ENCODE measurements around the gene C16orf96.

C16orf96 gene

DNA sequence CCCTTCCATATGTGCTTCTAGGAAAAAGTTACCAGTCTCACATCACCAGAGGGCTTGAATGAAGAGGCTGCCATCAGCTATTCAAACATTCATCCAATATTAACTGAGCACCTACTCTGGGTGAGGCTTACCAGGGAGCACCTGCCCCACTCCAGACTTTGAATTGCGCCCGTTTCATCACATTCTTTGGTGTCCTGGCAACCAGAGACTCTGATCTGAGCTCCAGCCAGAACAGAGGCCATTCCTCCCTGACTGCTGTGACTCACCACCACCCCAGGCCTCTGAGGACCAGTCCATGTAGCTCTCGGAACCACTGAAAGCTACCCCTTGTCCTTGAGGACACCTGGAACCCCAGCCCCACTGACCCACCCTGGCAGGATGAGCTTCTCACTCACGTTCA, at the start of gene C16orf96:
TSS of gene C16orf96 (plus strand) at position 229 of the 400 bp plus-strand sequence. CDS start at position 379, 150 bp downstream.
- TF ChIP-seq, protein P1, sequence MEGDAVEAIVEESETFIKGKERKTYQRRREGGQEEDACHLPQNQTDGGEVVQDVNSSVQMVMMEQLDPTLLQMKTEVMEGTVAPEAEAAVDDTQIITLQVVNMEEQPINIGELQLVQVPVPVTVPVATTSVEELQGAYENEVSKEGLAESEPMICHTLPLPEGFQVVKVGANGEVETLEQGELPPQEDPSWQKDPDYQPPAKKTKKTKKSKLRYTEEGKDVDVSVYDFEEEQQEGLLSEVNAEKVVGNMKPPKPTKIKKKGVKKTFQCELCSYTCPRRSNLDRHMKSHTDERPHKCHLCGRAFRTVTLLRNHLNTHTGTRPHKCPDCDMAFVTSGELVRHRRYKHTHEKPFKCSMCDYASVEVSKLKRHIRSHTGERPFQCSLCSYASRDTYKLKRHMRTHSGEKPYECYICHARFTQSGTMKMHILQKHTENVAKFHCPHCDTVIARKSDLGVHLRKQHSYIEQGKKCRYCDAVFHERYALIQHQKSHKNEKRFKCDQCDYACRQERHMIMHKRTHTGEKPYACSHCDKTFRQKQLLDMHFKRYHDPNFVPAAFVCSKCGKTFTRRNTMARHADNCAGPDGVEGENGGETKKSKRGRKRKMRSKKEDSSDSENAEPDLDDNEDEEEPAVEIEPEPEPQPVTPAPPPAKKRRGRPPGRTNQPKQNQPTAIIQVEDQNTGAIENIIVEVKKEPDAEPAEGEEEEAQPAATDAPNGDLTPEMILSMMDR (IDR thresholded peaks at IDR 0.05; ENCODE audit: low read depth, low read length), result no peak
- no peak for DNase-seq (ENCODE audit: extremely low read depth, low read depth)

DNA sequence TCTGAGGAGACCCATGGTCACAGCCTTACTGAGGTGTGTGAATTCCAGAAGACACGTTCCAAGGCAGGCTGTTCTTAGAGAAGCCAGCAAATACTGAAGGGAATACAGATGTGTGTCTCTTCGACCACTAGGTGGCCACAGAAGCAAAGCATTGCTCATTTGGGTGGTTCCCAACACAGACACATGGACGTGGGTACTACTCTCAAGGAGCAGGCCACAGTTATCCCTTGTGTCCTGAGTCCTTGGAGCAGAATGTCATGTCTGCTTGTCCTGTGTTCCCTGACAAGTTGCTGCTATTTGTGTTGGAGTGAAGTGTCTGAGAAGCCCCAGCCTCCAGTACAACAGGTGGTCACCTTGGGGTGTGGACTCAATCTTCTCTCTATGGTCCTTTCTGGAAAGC, 49.7 kb upstream of the C16orf96 start:
- DNase-seq (ENCODE audit: extremely low read depth, low read depth), result peak; percentile 45
- TF ChIP-seq, protein P1 (IDR thresholded peaks at IDR 0.05; ENCODE audit: low read depth, low read length), result peak; percentile 87

- TF ChIP-seq, protein P1 (IDR thresholded peaks at IDR 0.05; ENCODE audit: low read depth, low read length), result no peak
- DNase-seq (ENCODE audit: extremely low read depth, low read depth), result no peak
Measured at GRCh38 chr16:4507588-4508345, 48.4 kb upstream of the C16orf96 start.

DNA sequence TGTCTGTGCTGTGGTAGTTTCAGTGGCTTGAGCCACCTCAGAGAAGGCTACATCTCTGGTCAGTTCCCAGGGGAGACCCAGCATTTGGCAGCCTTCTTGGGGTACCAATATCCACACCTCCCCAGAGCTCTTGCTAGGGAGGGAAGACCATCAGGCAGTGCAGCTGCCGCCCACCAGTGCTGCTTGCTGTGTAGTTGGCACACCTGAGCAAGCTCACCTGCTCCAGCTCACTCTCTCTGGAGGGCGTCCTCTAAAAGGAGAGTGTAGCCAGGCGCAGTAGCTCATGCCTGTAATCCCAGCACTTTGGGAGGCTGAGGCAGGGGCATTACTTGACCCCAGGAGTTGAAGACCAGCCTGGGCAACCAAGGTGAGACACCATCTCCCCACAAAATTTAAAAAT, 47.3 kb upstream of the C16orf96 start:
- TF ChIP-seq, protein P1 (IDR thresholded peaks at IDR 0.05; ENCODE audit: low read depth, low read length), result no peak
- DNase-seq (ENCODE audit: extremely low read depth, low read depth), result no peak

- TF ChIP-seq, protein P1 (IDR thresholded peaks at IDR 0.05; ENCODE audit: low read depth, low read length), result no peak
- no peak for DNase-seq (ENCODE audit: extremely low read depth, low read depth)
Measured at GRCh38 chr16:4509420-4509819, 46.7 kb upstream of the C16orf96 start.

DNA sequence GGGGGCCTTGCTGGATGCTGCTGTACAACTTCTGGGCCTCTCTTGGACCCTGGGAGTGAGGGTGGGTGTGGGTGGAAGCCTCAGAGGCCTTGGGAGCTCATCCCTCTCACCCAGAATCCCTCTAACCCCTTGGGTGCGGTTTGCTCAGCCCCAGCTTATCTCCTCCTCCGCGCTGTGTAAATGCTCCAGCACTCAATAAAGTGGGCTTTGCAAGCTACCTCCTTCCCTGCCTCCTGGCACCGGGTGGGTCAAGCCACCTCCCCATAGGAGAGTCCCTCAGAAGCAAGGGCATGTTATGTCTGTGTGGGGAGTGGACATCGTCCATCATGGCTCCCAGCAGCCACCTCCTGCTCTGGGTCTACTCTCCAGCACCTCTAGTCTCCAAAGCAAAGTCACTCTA, 46.0 kb upstream of the C16orf96 start:
- TF ChIP-seq, protein P1 (IDR thresholded peaks at IDR 0.05; ENCODE audit: low read depth, low read length), result no peak
- no peak for DNase-seq (ENCODE audit: extremely low read depth, low read depth)

- DNase-seq (ENCODE audit: extremely low read depth, low read depth), result no peak
- TF ChIP-seq, protein P1 (IDR thresholded peaks at IDR 0.05; ENCODE audit: low read depth, low read length), result no peak
Measured at GRCh38 chr16:4510747-4511426, 45.3 kb upstream of the C16orf96 start.

Data from AG09319 (cell line).